Endothelial cell of umbilical vein (primary cell): ENCODE data around the gene RMDN2.

Experiments
- CTCF ChIP-seq, 2 donors: IDR thresholded peaks; 1 replicate in 1 of 2; 2 replicates in 1 of 2; pipeline ENCODE4 v1.5.1; 2011; ENCODE audit warnings: low read length in 2 of 2, mild to moderate bottlenecking in 2 of 2, moderate library complexity in 2 of 2, control low read depth in 1 of 2, inconsistent platforms in 1 of 2, low read depth in 1 of 2; ENCODE audit not compliant: insufficient read depth in 1 of 2; ENCODE audit errors: extremely low read depth in 1 of 2
- EZH2 ChIP-seq: IDR thresholded peaks from 2 replicates; pipeline ENCODE4 v1.6.1; 2012; ENCODE audit warnings: borderline replicate concordance, low read depth, mild to moderate bottlenecking, moderate library complexity, low read length, inconsistent platforms; ENCODE audit not compliant: severe bottlenecking
- FOS ChIP-seq: IDR thresholded peaks from 2 replicates; pipeline ENCODE4 v1.6.1; 2011; ENCODE audit warnings: mild to moderate bottlenecking, low read length, moderate library complexity, borderline replicate concordance; ENCODE audit not compliant: insufficient read depth
- MAX ChIP-seq: IDR thresholded peaks from 2 replicates; pipeline ENCODE4 v1.6.1; 2011; ENCODE audit not compliant: insufficient read depth, insufficient read length
- MYC ChIP-seq: IDR thresholded peaks from one replicate; pipeline ENCODE4 v1.6.1; 2011; ENCODE audit warnings: mild to moderate bottlenecking, low read depth, low read length
- POLR2A ChIP-seq: IDR thresholded peaks from 2 replicates; pipeline ENCODE4 v1.6.1; 2012; ENCODE audit warnings: low read depth, mild to moderate bottlenecking, control low read depth, low read length
- POLR2AphosphoS5 ChIP-seq: IDR thresholded peaks from 2 replicates; pipeline ENCODE4 v1.6.1; 2012; ENCODE audit warnings: low read depth, mild to moderate bottlenecking, control low read depth, low read length, moderate library complexity; ENCODE audit not compliant: insufficient read depth

- TF ChIP-seq CTCF (IDR thresholded peaks at IDR 0.05; ENCODE audit: extremely low read depth in 1 of 2, insufficient read depth in 1 of 2, low read depth in 1 of 2, low read length in 2 of 2) (no peak), MAX (no peak), EZH2 (no peak), POLR2AphosphoS5 (no peak), POLR2A (no peak), FOS (no peak), MYC (no peak)
These were observed 1.6 kb upstream of the RMDN2 start for GRCh38 chr2:37923308-37924055.
